Thyroid gland (tissue), 4 donors: Measurements from ENCODE around the gene LPAR1.

Experiments used
- POLR2A ChIP-seq, 2 donors: fragments of 450-650 bp; IDR thresholded peaks; one replicate each; pipeline ENCODE4 v1.6.1; 2017; ENCODE audit warnings: antibody characterized with exemption in 2 of 2, mild to moderate bottlenecking in 2 of 2, moderate library complexity in 1 of 2
- TF ChIP-seq, protein P1 (sequence below), 6 experiments: fragments of 200-600 bp in 3 of 6; fragments of 450-650 bp in 3 of 6; sonication (generic) in 3 of 6; IDR thresholded peaks; one replicate each; pipeline ENCODE4 v1.5.1; 2016 to 2019; ENCODE audit warnings: antibody characterized with exemption in 6 of 6, mild to moderate bottlenecking in 2 of 6, inconsistent platforms in 1 of 6, moderate library complexity in 1 of 6

- TF ChIP-seq, protein P1, sequence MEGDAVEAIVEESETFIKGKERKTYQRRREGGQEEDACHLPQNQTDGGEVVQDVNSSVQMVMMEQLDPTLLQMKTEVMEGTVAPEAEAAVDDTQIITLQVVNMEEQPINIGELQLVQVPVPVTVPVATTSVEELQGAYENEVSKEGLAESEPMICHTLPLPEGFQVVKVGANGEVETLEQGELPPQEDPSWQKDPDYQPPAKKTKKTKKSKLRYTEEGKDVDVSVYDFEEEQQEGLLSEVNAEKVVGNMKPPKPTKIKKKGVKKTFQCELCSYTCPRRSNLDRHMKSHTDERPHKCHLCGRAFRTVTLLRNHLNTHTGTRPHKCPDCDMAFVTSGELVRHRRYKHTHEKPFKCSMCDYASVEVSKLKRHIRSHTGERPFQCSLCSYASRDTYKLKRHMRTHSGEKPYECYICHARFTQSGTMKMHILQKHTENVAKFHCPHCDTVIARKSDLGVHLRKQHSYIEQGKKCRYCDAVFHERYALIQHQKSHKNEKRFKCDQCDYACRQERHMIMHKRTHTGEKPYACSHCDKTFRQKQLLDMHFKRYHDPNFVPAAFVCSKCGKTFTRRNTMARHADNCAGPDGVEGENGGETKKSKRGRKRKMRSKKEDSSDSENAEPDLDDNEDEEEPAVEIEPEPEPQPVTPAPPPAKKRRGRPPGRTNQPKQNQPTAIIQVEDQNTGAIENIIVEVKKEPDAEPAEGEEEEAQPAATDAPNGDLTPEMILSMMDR (IDR thresholded peaks at IDR 0.05) = no peak
- TF ChIP-seq POLR2A (IDR thresholded peaks at IDR 0.05) = no peak
Observed at GRCh38 chr9:110890416-110890815, 147.9 kb downstream of the LPAR1 start.
